DOHH2 (cell line): ENCODE measurements around the gene SCN8A.

Experiments
- EZH2phosphoT487 ChIP-seq: fragments of 200-600 bp; sonication (generic); IDR thresholded peaks from 2 replicates; pipeline ENCODE4 v1.6.1; 2017; ENCODE audit warnings: borderline replicate concordance, mild to moderate bottlenecking, antibody characterized with exemption, low read length, moderate library complexity, mixed read lengths
- TF ChIP-seq, protein P1 (sequence below): fragments of 200-600 bp; sonication (generic); IDR thresholded peaks from one replicate; pipeline ENCODE4 v1.5.1; 2014; ENCODE audit warnings: antibody characterized with exemption, mild to moderate bottlenecking, low read depth, low read length; ENCODE audit not compliant: poor library complexity, severe bottlenecking

DNA sequence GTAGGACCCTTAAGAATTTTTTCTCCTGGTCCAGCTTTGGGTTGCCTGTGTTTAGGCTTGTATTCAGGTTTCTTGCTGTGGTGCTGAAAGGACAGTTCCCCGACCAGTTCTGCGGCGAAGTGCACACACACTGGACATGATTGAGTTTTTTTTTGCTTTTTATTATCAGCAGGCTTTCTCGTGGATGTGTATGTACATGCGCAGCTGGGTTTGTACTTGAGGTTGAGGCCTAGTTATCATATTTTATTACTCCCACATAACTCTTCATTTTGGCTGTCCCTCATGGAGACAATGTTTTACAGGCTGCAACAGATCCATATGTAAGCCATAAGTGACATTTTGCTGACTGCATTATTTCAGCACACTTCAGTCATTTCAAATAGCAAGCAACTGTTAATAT lies 2.5 kb downstream of the SCN8A start:
- TF ChIP-seq, protein P1, sequence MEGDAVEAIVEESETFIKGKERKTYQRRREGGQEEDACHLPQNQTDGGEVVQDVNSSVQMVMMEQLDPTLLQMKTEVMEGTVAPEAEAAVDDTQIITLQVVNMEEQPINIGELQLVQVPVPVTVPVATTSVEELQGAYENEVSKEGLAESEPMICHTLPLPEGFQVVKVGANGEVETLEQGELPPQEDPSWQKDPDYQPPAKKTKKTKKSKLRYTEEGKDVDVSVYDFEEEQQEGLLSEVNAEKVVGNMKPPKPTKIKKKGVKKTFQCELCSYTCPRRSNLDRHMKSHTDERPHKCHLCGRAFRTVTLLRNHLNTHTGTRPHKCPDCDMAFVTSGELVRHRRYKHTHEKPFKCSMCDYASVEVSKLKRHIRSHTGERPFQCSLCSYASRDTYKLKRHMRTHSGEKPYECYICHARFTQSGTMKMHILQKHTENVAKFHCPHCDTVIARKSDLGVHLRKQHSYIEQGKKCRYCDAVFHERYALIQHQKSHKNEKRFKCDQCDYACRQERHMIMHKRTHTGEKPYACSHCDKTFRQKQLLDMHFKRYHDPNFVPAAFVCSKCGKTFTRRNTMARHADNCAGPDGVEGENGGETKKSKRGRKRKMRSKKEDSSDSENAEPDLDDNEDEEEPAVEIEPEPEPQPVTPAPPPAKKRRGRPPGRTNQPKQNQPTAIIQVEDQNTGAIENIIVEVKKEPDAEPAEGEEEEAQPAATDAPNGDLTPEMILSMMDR: no peak
- TF ChIP-seq EZH2phosphoT487: no peak
